AG09319 (cell line): Measurements from ENCODE around the gene DNASE1L1.

Experiments used
- DNase-seq: peaks from one replicate; pipeline ENCODE4 v3.0.0-alpha.2; 2010; ENCODE audit warnings: low read depth; ENCODE audit errors: extremely low read depth
- TF ChIP-seq, protein P1 (sequence below): IDR thresholded peaks from 2 replicates; pipeline ENCODE4 v1.5.1; 2011; ENCODE audit warnings: low read depth, mild to moderate bottlenecking, inconsistent platforms, low read length, moderate library complexity

DNASE1L1 gene

DNA sequence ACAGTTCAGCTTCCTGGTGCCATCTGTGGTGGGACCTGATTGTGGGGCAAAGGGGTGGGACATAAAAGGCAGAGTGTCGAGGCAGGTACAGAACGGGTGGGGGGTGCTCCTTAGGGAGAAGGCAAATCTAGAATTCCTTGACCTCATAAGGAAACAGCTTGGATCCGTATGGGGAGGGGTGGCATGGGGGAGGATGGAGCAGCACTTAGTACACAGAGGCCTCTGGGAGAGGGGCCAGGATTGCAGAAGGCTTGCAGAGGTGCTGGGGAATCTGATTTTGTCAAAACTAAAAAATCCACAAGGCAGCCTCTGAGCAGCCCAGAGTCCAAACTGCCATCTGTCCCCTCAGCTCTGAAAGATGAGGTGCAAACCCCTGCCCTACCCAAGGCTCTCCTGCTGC, 32.3 kb downstream of the DNASE1L1 start:
- TF ChIP-seq, protein P1, sequence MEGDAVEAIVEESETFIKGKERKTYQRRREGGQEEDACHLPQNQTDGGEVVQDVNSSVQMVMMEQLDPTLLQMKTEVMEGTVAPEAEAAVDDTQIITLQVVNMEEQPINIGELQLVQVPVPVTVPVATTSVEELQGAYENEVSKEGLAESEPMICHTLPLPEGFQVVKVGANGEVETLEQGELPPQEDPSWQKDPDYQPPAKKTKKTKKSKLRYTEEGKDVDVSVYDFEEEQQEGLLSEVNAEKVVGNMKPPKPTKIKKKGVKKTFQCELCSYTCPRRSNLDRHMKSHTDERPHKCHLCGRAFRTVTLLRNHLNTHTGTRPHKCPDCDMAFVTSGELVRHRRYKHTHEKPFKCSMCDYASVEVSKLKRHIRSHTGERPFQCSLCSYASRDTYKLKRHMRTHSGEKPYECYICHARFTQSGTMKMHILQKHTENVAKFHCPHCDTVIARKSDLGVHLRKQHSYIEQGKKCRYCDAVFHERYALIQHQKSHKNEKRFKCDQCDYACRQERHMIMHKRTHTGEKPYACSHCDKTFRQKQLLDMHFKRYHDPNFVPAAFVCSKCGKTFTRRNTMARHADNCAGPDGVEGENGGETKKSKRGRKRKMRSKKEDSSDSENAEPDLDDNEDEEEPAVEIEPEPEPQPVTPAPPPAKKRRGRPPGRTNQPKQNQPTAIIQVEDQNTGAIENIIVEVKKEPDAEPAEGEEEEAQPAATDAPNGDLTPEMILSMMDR: no peak
- DNase-seq: no peak

DNA sequence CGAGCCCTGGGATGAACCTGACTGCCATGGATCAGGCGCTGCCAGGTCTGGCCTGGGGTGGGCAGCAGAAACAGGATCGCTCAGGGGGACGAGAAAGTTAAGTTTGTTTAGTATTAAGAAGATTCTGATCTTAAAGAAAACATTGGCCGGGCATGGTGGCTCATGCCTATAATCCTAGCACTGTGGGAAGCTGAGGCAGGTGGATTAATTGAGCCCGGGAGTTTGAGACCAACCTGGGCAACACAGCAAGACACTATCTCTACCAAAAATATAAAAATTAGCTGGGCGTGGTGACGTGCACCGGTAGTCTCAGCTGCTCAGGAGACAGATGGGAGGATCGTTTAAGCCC, 33.9 kb downstream of the DNASE1L1 start:
- DNase-seq: no peak
- TF ChIP-seq, protein P1: no peak

DNA sequence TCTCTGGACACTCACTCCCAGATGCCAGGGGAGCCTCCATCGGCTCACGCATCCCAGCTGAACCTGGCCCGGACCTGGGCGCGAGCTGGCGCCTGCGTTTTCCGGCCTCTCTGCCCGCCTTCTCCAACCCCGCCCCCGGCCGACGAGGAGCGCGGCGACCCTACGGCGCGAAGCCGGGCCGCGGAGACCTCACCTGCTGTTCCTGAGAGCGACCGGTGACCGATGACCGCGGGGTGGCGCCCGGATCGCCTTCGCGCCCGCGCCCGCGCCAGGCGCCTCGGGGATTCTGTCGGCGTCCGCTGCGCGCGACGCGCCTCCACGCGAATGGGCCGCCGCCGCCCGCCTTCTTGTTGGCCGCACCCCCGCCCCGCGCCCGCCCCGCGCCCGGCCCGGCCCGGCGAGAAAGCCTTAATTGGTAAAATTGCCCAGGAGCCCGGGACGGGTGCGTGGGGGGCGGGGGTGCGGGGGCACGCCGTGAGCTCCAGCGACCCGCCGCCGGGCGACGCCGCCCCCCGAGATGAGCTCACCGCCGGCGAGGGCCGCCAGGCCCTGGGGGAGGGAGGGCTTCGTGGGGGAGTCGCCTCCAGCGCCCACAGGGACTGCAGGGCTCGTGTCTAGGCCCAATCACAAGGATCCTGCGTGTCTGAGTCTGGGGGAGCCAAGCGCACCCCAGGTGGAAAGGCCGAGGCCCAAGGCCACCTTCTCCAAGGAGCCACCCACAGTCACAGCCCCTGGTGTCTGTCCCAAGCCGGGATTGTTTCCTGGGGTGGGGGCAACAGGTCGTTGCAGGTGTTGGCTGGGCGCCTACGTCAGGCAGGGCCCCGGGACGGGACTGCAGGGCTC, 34.5 kb downstream of the DNASE1L1 start, which contains the start of gene FLNA:
TSS of gene FLNA (minus strand) at position 322 of the 843 bp plus-strand sequence. CDS start 3,389 bp downstream, outside the sequence.
- no peak for DNase-seq
- TF ChIP-seq, protein P1: no peak

DNA sequence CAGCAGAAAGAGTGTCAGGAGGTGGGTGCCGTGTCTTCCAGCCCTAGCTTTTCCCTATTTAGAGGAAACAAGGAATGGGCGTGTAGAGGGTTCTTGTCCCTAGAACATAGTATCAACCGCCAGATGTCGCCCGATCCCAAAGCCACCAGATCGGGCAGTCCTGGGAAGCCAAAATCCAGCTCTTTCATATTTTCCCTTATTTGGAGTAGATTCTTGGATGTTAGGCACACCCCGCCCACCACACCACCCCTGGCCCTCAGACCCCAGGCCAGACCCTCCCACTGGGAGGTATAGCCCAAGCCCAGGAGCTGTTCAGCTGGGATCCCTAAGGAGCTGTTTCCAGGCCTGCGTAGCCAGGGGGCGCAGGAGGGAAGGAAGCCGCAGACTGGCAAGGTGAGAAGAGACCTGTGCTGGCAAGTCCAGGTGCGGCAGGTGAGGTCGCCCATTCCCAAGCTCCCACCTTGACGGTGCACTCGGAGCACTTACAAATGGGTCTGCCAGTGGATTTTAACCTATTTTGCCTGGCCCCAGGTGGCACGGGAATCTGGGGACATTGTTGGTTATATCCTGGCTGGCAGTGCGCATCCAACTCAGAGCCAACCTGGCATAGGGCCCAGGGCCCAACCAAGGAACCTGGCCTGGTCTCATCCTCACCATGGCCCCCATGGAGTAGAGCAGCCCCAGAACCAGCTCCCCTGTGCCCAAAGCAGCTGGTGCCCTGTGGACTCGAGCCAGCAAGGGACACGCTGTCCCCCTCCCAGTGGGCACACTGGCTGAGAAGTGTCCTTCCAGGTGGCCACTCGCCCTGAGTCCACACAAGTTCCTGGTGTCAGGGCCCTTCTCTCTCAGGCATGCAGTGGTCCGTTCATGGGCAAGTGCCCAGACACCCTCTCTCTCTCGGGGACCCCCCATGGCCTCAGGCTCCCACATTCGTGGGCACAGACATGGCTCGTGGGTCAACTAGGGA, 35.4 kb downstream of the DNASE1L1 start:
- DNase-seq: peak; percentile 62

DNA sequence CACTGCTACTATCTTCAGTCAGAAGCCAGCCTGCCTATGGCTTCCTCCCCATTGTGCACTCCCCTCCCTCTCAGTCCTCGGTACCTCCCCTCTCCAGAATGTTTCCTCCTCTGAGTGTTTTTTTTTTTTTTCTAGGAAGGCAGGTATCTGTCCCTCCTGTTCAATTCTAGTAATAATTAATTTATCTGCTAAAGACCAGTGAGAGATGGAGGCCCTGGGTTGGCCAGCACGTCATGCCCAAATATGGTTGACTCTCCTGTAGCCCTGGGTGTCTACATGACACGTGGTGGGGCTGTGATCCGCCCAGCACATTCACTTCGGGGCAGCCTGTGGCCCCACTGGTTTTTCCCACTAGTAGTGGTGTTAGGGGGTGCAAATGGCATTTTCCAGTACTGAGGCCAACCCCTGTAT, 36.4 kb downstream of the DNASE1L1 start:
- no peak for DNase-seq
- TF ChIP-seq, protein P1: no peak

More for the DNA sequence above, 35.4 kb downstream of the DNASE1L1 start:
- TF ChIP-seq, protein P1: peak; percentile 46

DNA sequence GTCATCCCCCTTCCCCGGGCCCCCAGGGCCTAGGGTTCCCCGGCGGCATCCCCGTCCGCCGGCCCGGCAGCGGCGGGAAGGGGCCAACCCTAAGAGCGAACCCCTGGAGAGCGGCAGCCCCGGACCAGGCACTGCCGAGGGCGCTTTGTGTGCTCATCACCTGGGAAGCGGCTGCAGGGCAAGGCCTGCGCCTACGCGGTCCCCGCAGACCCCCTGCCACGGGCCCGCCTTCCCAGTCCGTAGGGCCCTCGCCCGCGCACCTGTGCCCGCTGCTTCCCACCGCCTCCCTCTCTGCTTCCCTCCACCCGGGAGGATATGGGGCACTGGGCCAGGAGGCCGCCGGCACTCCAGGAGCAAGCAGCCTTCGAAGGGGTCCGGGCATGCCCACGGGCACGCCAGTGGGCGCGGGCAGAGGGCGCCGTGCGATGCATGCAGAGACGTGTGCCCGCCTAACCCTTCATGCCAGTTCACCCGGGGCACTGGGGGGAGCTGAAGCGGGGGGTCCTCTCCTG, 37.2 kb downstream of the DNASE1L1 start:
- DNase-seq: no peak
- TF ChIP-seq, protein P1: no peak
